CD14-positive monocyte (primary cell): ENCODE results near the gene KIAA0040. TPM values are rescaled to one million over a fixed set of nuclear protein-coding genes. Genes with fewer than 3 reads are reported as not detected.

Experiments used
- DNase-seq, 3 donors: peaks; one replicate each; pipeline ENCODE4 v3.0.0-alpha.2; 2011 to 2022
- H2AFZ ChIP-seq: 2 replicates; pipeline ENCODE4 v1.6.0; 2012; ENCODE audit warnings: mild to moderate bottlenecking, low read depth, low read length, inconsistent platforms; ENCODE audit not compliant: insufficient read depth, poor library complexity, severe bottlenecking
- H3K27ac ChIP-seq, 2 donors: 1 replicate in 1 of 2; 2 replicates in 1 of 2; pipeline ENCODE4 v1.5.1; 2012 to 2013; ENCODE audit warnings: low read length in 2 of 2, control low read depth in 1 of 2, inconsistent platforms in 1 of 2, low read depth in 1 of 2, mild to moderate bottlenecking in 1 of 2
- H3K27me3 ChIP-seq, 2 donors: one replicate each; pipeline versions ENCODE4 v1.6.0 to v1.6.1; 2011 to 2013; ENCODE audit warnings: low read length in 2 of 2; ENCODE audit not compliant: control insufficient read depth in 2 of 2, insufficient read depth in 2 of 2
- H3K36me3 ChIP-seq, 2 donors: replicated peaks in 1 of 2; 1 replicate in 1 of 2; 2 replicates in 1 of 2; pipeline versions ENCODE4 v1.5.1 to v1.6.1; 2012 to 2013; ENCODE audit warnings: low read length in 2 of 2, control low read depth in 1 of 2, inconsistent platforms in 1 of 2, mild to moderate bottlenecking in 1 of 2; ENCODE audit not compliant: insufficient read depth in 2 of 2, control insufficient read depth in 1 of 2
- H3K4me1 ChIP-seq, 2 donors: 1 replicate in 1 of 2; 2 replicates in 1 of 2; pipeline versions ENCODE4 v1.5.1 to v1.6.1; 2012 to 2013; ENCODE audit warnings: low read length in 2 of 2, control low read depth in 1 of 2, inconsistent platforms in 1 of 2, mild to moderate bottlenecking in 1 of 2, moderate library complexity in 1 of 2; ENCODE audit not compliant: insufficient read depth in 2 of 2, control insufficient read depth in 1 of 2
- H3K4me2 ChIP-seq: replicated peaks from 2 replicates; pipeline ENCODE3; 2012; ENCODE audit warnings: low read length, moderate library complexity, mild to moderate bottlenecking; ENCODE audit not compliant: poor library complexity, severe bottlenecking; ENCODE audit errors: extremely low read depth
- H3K4me3 ChIP-seq, 3 experiments: fragments of 200-600 bp in 1 of 3; sonication (generic) in 1 of 3; replicated peaks in 1 of 3; 1 replicate in 2 of 3; 2 replicates in 1 of 3; pipeline ENCODE4 v1.5.1; 2011 to 2013; ENCODE audit warnings: low read length in 3 of 3, mild to moderate bottlenecking in 3 of 3, control low read depth in 2 of 3, low read depth in 2 of 3, inconsistent platforms in 1 of 3, moderate library complexity in 1 of 3
- H3K79me2 ChIP-seq: 2 replicates; pipeline ENCODE4 v1.6.0; 2012; ENCODE audit warnings: mild to moderate bottlenecking, control low read depth, inconsistent platforms, low read length, moderate library complexity; ENCODE audit not compliant: insufficient read depth
- H3K9ac ChIP-seq: 2 replicates; pipeline ENCODE4 v1.6.0; 2017; ENCODE audit warnings: low read length, mild to moderate bottlenecking; ENCODE audit not compliant: insufficient read depth, poor library complexity, severe bottlenecking
- H3K9me3 ChIP-seq, 2 donors: replicated peaks in 1 of 2; 1 replicate in 1 of 2; 2 replicates in 1 of 2; pipeline versions ENCODE4 v1.5.1 to v1.6.1; 2012 to 2013; ENCODE audit warnings: low read length in 2 of 2, control low read depth in 1 of 2; ENCODE audit not compliant: control insufficient read depth in 1 of 2, insufficient read depth in 1 of 2
- H4K20me1 ChIP-seq: 2 replicates; pipeline ENCODE4 v1.6.0; 2012; ENCODE audit warnings: mild to moderate bottlenecking, low read length, control low read depth, moderate library complexity; ENCODE audit not compliant: insufficient read depth
- H3K27ac Mint-ChIP-seq, 7 donors: one replicate each; pipeline ENCODE4 v1.8.0; 2020; ENCODE audit warnings: mild to moderate bottlenecking in 7 of 7, mixed read lengths in 7 of 7, moderate library complexity in 6 of 7, inconsistent platforms in 2 of 7
- H3K27me3 Mint-ChIP-seq, 3 donors: one replicate each; pipeline ENCODE4 v1.8.0; 2021 to 2022; ENCODE audit warnings: low read depth in 3 of 3, mild to moderate bottlenecking in 3 of 3, mixed read lengths in 3 of 3, moderate library complexity in 3 of 3, inconsistent platforms in 1 of 3
- H3K36me3 Mint-ChIP-seq, 2 donors: one replicate each; pipeline ENCODE4 v1.8.0; 2020; ENCODE audit warnings: mixed read lengths in 2 of 2, inconsistent platforms in 1 of 2, mild to moderate bottlenecking in 1 of 2
- H3K4me1 Mint-ChIP-seq: one replicate; pipeline ENCODE4 v1.8.0; 2020; ENCODE audit warnings: mild to moderate bottlenecking, mixed read lengths
- H3K4me3 Mint-ChIP-seq, 2 donors: one replicate each; pipeline ENCODE4 v1.8.0; 2020; ENCODE audit warnings: mild to moderate bottlenecking in 2 of 2, mixed read lengths in 2 of 2, moderate library complexity in 1 of 2
- H3K9me3 Mint-ChIP-seq, 7 donors: one replicate each; pipeline ENCODE4 v1.8.0; 2020 to 2022; ENCODE audit warnings: mixed read lengths in 7 of 7, mild to moderate bottlenecking in 6 of 7, moderate library complexity in 6 of 7, inconsistent platforms in 2 of 7
- WGBS: methylation state at CpG from one replicate; pipeline ENCODE4 v1.1.5; 2013; ENCODE audit warnings: missing lambda C conversion rate; ENCODE audit not compliant: insufficient coverage; 5-methylcytosine and 5-hydroxymethylcytosine counted together
- intact Hi-C, 2 donors: fragments of 100-400 bp; cut with micrococcal nuclease; formaldehyde crosslinking; loops; one replicate each; pipeline versions ENCODE4 v1.15.0 to v1.15.1; 2023
- polyA plus RNA-seq, 3 donors: library from polyadenylated mRNA; depleted of rRNA in 1 of 3; unstranded in 2 of 3; stranded (reverse) in 1 of 3; fragments of 300-500 nt in 2 of 3; fragments of >200 nt in 1 of 3; fragmentation: Illumina TruSeq in 2 of 3; gene quantifications; 1 replicate in 2 of 3; 2 replicates in 1 of 3; pipeline ENCODE4 v1.2.3, GENCODE V29; 2012 to 2021
- TF ChIP-seq, protein P1 (sequence below): fragments of 200-600 bp; IDR thresholded peaks from one replicate; pipeline ENCODE4 v1.8.0; 2022; ENCODE audit warnings: antibody characterized with exemption, mild to moderate bottlenecking

The KIAA0040 gene
- polyA plus RNA-seq, 3 donors: 24.0 to 35.4 (median 25.9) TPM

DNA sequence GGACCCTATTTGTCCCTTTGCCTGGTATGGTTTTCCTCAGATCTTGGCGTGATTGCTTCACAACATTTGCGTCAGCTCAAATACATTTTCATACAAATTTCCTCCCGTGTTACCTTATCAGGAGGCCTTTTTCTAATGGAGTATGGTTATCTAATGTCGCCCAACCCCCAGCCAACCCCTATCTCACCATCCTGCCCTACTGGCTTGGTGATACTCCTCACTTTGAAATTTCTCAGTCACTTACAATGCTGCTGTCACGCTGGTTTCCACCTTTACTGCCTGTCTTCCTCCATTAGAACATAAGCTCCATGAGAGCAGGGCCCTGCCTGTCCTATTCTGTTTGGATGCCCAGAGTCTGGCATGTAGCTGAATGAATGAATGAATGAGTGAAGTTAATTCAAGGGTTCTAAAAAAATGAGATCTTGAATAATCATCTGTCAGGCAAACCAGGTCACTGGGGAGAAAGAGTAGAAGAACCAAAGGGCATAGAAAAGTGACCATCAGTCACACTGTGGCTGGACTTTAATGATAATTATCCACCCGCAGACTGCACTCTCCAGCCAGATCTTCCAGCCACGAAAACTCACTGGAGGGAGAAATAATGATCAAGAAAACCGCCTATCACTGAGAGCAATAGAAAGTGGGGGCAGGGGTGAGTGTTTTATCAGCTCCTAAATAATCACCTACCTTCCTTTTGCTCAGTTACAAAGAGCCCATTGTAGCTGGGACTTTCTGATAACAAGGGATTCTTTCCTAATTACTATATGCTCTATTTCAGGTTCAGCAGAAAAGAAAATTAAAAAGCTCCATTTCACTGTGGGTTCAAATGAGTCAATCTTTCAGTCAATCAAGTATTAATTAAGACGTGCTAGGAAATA lies 21.3 kb downstream of the KIAA0040 start:
- WGBS: no CpG with 5 or more reads among the region's 9 CpGs
- DNase-seq: no peak
- H3K4me3 Mint-ChIP-seq: no peak overlapping the region
- peaks cover 80 to 94% of the 10 kb centered on the region in 2 donors for H3K36me3 Mint-ChIP-seq
- no peak overlapping the region for H3K9ac ChIP-seq
- TF ChIP-seq, protein P1, sequence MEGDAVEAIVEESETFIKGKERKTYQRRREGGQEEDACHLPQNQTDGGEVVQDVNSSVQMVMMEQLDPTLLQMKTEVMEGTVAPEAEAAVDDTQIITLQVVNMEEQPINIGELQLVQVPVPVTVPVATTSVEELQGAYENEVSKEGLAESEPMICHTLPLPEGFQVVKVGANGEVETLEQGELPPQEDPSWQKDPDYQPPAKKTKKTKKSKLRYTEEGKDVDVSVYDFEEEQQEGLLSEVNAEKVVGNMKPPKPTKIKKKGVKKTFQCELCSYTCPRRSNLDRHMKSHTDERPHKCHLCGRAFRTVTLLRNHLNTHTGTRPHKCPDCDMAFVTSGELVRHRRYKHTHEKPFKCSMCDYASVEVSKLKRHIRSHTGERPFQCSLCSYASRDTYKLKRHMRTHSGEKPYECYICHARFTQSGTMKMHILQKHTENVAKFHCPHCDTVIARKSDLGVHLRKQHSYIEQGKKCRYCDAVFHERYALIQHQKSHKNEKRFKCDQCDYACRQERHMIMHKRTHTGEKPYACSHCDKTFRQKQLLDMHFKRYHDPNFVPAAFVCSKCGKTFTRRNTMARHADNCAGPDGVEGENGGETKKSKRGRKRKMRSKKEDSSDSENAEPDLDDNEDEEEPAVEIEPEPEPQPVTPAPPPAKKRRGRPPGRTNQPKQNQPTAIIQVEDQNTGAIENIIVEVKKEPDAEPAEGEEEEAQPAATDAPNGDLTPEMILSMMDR: no peak
- no peak overlapping the region for H2AFZ ChIP-seq
- peaks cover 0 to 2% (median 0%) of the 10 kb centered on the region in 3 donors for H3K27me3 Mint-ChIP-seq
- peaks cover 17% of the 10 kb centered on the region for H3K4me1 Mint-ChIP-seq
- H3K9me3 Mint-ChIP-seq: no peaks in the 10 kb centered on the region
- no peak overlapping the region for H3K4me3 ChIP-seq
- no peaks in the 10 kb centered on the region for H3K9me3 ChIP-seq
- H3K4me2 ChIP-seq: no peak overlapping the region
- H3K4me1 ChIP-seq: no peaks in the 10 kb centered on the region
- no peaks in the 10 kb centered on the region for H3K27me3 ChIP-seq
- H3K36me3 ChIP-seq: peaks cover 34 to 93% of the 10 kb centered on the region in 2 donors
- H3K27ac Mint-ChIP-seq: peak overlapping the region in 3 of 7 donors; percentile 28 to 50 (median 28)
- no peak overlapping the region for H3K27ac ChIP-seq
- peaks cover 90% of the 10 kb centered on the region for H4K20me1 ChIP-seq
- intact Hi-C loops: no loop called here
- peaks cover 13% of the 10 kb centered on the region for H3K79me2 ChIP-seq

DNA sequence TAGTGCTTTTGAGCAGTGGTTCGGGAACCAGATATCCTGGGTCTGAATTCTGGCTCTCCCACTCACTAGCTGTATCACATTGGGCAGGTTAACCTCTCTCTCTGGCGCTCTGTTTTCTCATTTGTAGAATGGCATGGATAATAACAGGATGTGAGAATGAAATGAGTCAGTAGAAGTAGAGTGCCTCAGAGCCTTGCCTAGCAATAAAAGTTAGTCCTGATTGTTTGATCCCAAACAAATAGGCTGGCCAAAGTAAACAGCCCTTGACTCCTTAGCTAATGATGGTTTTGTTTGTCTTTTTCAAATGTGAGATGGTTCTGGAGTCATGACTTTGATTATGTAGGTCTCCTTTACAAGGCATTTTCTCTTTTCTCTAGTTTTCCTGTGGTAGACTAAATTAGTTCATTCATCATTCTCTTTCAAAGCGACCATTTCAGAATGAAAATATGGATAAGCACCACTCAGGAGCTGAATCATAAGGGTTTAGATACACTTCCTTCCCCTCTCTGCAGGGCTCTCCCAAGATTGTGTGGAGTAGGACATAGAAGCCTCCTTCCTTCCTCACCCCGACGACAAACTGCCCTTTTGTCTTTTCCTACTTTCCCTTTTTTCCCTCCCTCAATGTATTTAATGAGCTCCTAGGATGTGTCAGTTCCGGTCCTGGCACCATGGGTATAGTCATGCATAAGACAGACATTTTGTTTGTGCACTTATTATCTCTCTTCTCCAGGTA lies 23.1 kb downstream of the KIAA0040 start:
- no peak overlapping the region for H3K4me3 Mint-ChIP-seq
- DNase-seq: no peak
- TF ChIP-seq, protein P1: no peak
- peaks cover 17% of the 10 kb centered on the region for H3K4me1 Mint-ChIP-seq
- H3K27me3 ChIP-seq: no peaks in the 10 kb centered on the region
- WGBS: 100% methylated on average over 1 of the region's 6 CpGs
- no peak overlapping the region for H3K9ac ChIP-seq
- peaks cover 13% of the 10 kb centered on the region for H3K79me2 ChIP-seq
- intact Hi-C loops: no loop called here
- no peak overlapping the region for H3K4me3 ChIP-seq
- H3K9me3 Mint-ChIP-seq: no peaks in the 10 kb centered on the region
- peaks cover 84 to 96% of the 10 kb centered on the region in 2 donors for H3K36me3 Mint-ChIP-seq
- H3K4me2 ChIP-seq: no peak overlapping the region
- peaks cover 0 to 2% (median 0%) of the 10 kb centered on the region in 3 donors for H3K27me3 Mint-ChIP-seq
- H3K27ac Mint-ChIP-seq: peak overlapping the region in 3 of 7 donors; percentile 28 to 38 (median 32)
- H3K9me3 ChIP-seq: no peaks in the 10 kb centered on the region
- H3K27ac ChIP-seq: no peak overlapping the region
- H3K36me3 ChIP-seq: peaks cover 48 to 99% of the 10 kb centered on the region in 2 donors
- peaks cover 87% of the 10 kb centered on the region for H4K20me1 ChIP-seq
- H3K4me1 ChIP-seq: no peaks in the 10 kb centered on the region
- H2AFZ ChIP-seq: no peak overlapping the region
